ENCODE data around the gene FAM83C.

GRCh38 chr20:35263532-35264341 is 28.5 kb downstream of the FAM83C start:
- TF ChIP-seq EZH2 (IDR thresholded peaks at IDR 0.05; ENCODE audit: borderline replicate concordance, insufficient read depth, low read depth, low read length, poor library complexity, severe bottlenecking) = no peak
- TF ChIP-seq, protein P1, sequence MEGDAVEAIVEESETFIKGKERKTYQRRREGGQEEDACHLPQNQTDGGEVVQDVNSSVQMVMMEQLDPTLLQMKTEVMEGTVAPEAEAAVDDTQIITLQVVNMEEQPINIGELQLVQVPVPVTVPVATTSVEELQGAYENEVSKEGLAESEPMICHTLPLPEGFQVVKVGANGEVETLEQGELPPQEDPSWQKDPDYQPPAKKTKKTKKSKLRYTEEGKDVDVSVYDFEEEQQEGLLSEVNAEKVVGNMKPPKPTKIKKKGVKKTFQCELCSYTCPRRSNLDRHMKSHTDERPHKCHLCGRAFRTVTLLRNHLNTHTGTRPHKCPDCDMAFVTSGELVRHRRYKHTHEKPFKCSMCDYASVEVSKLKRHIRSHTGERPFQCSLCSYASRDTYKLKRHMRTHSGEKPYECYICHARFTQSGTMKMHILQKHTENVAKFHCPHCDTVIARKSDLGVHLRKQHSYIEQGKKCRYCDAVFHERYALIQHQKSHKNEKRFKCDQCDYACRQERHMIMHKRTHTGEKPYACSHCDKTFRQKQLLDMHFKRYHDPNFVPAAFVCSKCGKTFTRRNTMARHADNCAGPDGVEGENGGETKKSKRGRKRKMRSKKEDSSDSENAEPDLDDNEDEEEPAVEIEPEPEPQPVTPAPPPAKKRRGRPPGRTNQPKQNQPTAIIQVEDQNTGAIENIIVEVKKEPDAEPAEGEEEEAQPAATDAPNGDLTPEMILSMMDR (IDR thresholded peaks at IDR 0.05) = no peak
